HG03066 (cell line): ENCODE results near the gene F7.
"Not testable (repeated sequence)": the region's sequence is repeated elsewhere in the genome, so short reads cannot be mapped to it uniquely, and the experiment has no call there.

Source experiments
- ATAC-seq: cut with Tn5 transposase; IDR thresholded peaks from one replicate; pipeline ENCODE4 v1.9.1; 2021; ENCODE audit warnings: low read depth; ENCODE audit not compliant: unreplicated experiment

F7 gene

GRCh38 chr13:113150550-113151365 lies 45.2 kb downstream of the F7 start:
- ATAC-seq = no peak

GRCh38 chr13:113151745-113152690 lies 46.4 kb downstream of the F7 start:
- no peak for ATAC-seq

- no peak for ATAC-seq
Measured at GRCh38 chr13:113152691-113152983, 47.0 kb downstream of the F7 start.

GRCh38 chr13:113152984-113153809 lies 47.6 kb downstream of the F7 start:
- peak; percentile 19 for ATAC-seq

GRCh38 chr13:113153810-113154748 lies 48.5 kb downstream of the F7 start:
- peak; percentile 58 for ATAC-seq

GRCh38 chr13:113155201-113155600 lies 49.6 kb downstream of the F7 start:
- no peak for ATAC-seq

GRCh38 chr13:113155982-113156655 lies 50.5 kb downstream of the F7 start:
- no peak for ATAC-seq

GRCh38 chr13:113157206-113157928 lies 51.8 kb downstream of the F7 start:
- ATAC-seq = no peak

GRCh38 chr13:113157929-113158747 lies 52.5 kb downstream of the F7 start, which contains the start of gene PROZ:
TSS of gene PROZ (plus strand) at chr13:113158648. CDS start at chr13:113158661, 13 bp downstream.
- ATAC-seq = no peak

- ATAC-seq = no peak
Measured at GRCh38 chr13:113158946-113159345, 53.4 kb downstream of the F7 start.

- ATAC-seq = no peak
Measured at GRCh38 chr13:113159701-113160100, 54.1 kb downstream of the F7 start.

- ATAC-seq = no peak
Measured at GRCh38 chr13:113160983-113161382, 55.4 kb downstream of the F7 start.

- ATAC-seq = no peak
Measured at GRCh38 chr13:113161433-113161832, 55.8 kb downstream of the F7 start.

- ATAC-seq = not testable (repeated sequence)
Measured at GRCh38 chr13:113161975-113162374, 56.4 kb downstream of the F7 start.

- ATAC-seq = no peak
Measured at GRCh38 chr13:113162783-113163685, 57.4 kb downstream of the F7 start.

- ATAC-seq = no peak
Measured at GRCh38 chr13:113164492-113164891, 58.9 kb downstream of the F7 start.

GRCh38 chr13:113166266-113166665 lies 60.7 kb downstream of the F7 start:
- no peak for ATAC-seq
